COLO829 (cell line): ENCODE data around the gene WNK2.

Experiments used
- DNase-seq: peaks from one replicate; pipeline ENCODE4 v3.0.0; 2012; ENCODE audit warnings: low spot score

WNK2 gene

GRCh38 chr9:93161786-93162562 is 22.0 kb upstream of the WNK2 start:
- no peak for DNase-seq

GRCh38 chr9:93164085-93164484 is 19.9 kb upstream of the WNK2 start:
- DNase-seq: no peak

- DNase-seq: no peak
These were observed 17.2 kb upstream of the WNK2 start for GRCh38 chr9:93166699-93167098.

DNA sequence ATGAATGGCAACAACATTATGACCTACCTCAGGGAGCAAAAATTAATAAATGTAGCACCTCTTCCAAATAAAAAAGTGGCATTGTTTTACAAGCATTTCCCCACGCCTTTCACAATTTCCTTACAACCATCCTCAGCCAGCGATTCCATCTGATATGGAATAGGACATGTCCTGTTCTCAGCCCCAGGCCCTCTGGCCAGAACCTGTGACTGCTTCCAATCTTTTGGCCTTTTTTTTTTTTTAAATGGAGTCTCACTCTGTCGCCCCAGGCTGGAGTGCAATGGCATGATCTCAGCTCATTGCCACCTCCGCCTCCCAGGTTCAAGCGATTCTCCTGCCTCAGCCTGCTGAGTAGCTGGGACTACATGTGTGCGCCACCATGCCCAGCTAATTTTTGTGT is 16.8 kb upstream of the WNK2 start:
- DNase-seq: no peak

- no peak for DNase-seq
These were observed 16.1 kb upstream of the WNK2 start for GRCh38 chr9:93167838-93168237.

DNA sequence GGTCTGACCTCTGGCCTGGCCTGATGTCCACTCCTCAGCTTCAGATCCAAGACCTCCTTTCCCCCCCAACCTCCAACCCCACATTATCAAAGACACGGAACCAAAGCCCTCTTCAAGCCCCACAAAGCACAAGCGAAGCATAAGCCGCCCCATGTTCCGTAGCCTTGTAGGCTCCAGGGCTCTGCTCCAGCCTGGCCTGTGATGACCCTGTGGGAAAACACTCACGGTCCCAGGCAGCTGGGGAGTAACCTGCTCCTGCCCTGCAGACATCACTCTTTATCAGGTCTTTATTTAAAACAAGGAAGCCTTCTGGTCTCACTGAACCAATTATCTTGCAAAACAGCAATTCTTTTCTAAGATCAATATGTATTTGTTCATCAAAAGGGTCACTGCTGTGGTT is 15.4 kb upstream of the WNK2 start:
- no peak for DNase-seq

DNA sequence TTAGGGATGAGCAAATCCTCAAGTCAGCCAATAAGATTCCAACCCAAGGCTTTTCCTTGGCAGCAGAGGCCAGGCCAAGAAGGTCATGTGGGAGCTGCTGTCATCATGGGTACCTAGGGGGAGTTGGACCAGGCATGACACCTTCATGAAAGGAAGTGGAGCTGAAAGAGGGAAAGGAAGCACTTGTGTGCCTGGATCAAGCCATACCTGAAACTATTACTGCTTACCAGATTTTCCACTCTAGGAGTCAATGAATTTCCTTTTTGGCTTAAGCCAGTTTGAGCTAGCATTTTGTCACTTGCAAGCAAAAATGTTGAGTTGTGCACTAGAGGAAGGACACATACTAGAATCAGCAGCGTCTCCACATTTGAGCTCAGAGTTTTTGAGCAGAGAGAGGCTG is 14.5 kb upstream of the WNK2 start:
- DNase-seq: no peak

GRCh38 chr9:93170571-93170970 is 13.4 kb upstream of the WNK2 start:
- no peak for DNase-seq

DNA sequence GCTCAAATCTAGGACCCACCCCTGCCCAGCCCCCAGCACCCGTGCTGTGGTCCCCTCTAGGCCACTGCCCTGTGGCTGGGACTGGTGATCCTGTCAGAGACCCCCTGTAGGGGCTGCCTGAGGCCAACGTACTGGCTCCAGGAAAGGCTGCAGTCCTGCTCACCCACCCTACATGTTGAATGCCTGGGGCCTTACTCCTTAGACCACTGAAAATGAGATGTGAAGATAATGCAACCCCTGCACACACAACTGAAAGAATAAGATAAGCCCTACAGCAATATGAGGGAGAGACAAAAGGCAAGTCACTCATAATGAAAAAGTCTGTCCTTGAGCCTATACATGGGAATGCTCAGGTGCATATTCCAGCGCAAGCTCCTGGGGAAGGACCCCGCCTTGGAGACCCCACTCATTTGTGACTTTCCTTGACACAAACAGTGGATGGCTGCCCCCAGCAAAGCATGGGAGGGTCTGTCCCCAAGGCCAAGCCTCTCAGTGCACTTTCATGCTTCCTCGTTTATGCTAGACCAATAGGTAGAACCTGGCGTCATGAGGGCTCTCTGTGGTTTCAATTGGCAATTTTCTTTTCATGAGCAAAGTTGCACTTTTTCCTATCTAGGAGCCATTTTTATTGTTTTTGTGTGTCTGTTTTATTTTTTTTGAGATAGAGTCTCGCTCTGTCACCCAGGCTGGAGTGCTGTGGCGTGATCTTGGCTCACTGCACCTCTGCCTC is 12.5 kb upstream of the WNK2 start:
- DNase-seq: no peak

GRCh38 chr9:93172666-93173364 is 11.1 kb upstream of the WNK2 start:
- no peak for DNase-seq

DNA sequence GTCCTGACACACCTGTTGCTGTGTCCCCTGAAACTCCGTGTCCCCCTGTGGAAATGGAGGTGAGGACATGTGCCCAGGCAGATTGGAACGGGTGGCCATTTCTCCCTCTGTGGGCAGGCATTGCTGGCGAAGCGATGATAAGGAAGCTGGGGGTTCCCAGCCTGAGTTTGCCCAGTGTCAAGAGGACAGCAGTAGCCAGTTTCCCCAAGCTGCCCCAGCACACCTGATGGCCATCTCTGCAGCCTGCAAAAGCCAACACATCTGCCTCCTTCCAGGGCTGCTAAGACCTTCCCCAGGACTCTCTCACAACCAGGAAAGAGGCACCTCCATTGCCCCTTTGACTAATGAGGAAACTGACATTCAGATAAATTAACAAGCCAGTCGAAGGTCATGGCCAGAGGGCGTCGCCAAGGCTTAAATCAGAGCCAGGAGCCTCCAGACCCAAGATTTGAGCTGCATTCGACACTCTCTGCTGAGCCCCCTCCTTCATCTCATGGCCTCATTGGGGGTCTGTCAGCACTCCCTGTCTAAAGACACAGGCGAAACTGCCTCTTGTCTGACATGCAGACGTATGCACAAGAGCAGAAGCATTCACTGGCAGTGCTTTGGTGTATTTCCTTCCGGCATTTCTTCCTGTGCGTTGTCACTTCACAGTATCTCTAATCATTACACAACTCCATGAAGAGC is 10.4 kb upstream of the WNK2 start:
- no peak for DNase-seq

- no peak for DNase-seq
These were observed 9.0 kb upstream of the WNK2 start for GRCh38 chr9:93174976-93175375.

- no peak for DNase-seq
These were observed 6.3 kb upstream of the WNK2 start for GRCh38 chr9:93177676-93178075.

GRCh38 chr9:93178851-93179786 is 4.8 kb upstream of the WNK2 start:
- DNase-seq: no peak

DNA sequence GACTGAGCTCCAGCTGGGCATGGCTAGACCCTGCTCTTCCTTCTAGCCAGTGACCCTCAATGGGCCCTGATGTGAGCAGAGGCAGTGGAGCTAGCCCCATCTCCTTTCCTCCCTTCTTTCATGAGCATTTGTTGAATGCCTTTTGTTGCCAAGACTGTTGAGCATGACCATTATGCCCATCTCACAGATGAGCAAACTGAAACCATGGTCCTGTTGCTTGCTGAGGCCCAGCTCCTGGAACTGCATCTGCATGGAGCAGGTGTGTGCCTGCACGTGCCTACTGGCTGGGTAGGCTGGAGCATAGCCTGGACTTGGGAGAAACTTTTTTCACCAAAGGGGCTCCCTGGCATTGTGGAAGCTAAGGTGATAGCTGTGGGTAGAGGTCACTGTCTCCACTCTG is 3.0 kb upstream of the WNK2 start:
- DNase-seq: no peak

GRCh38 chr9:93181672-93182435 is 2.1 kb upstream of the WNK2 start:
- DNase-seq: no peak

GRCh38 chr9:93182572-93182971 is 1.4 kb upstream of the WNK2 start:
- no peak for DNase-seq

DNA sequence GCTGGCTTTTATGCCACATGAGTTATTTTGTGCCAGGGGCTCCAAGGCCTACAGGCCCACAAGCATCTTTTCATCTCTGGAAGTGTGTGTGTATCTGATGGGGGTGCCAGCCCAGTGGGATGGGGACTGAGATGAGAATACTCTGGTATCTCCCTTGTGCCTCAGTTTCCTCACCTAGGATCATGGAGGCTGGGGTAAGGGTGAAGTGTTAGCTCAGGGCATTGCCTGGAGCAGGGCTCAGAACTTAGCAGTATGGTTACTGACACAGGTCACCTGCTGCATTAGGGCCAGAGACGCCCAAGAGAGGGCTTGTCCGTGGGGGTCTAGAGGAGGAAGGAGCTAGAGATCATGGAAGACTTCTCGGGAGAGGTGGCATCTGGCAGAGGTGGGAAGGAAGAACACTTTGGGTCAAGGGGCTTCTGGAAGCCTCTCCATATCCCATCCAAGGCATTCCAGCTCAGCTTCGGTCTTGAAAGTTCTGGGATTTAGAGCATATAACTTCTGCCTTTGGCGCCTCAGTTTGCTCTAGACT is 742 bp upstream of the WNK2 start:
- DNase-seq: no peak

DNA sequence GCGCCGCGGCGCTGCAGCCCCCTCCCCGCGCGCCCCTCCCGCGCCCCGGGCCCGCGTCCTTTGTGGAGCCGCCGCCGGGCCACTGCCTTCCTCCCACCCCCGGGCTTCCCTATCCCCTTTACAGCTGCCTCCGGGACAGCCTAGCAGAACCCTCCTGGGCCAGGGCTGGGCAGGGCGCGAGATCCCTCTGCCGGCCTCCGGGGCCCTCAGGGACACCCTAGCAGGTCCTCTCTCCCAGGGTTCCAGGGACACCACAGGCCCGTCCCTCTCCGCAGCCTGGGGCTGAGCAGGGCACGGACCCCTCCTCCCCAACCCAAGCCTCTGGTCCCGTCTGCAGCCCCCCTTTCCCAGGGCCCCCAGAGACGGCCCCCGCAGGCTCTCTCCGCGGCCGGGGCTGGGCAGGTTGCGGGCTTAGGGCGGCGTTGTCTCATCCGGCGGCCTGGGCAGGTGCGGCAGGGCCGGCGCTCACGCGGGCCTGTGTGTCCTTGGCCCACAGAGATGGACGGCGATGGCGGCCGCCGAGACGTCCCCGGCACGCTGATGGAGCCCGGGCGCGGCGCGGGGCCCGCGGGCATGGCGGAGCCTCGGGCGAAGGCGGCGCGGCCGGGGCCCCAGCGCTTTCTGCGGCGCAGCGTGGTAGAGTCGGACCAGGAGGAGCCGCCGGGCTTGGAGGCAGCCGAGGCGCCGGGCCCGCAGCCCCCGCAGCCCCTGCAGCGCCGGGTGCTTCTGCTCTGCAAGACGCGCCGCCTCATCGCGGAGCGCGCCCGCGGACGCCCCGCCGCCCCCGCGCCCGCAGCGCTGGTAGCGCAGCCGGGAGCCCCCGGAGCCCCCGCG is 710 bp downstream of the WNK2 start:
- DNase-seq: no peak
